Heart right ventricle (tissue), 16 donors: Measurements from ENCODE around the gene ZNF547. TPM values are rescaled to one million over a fixed set of nuclear protein-coding genes. Genes with fewer than 3 reads are reported as not detected.

Experiments used
- ATAC-seq, 8 donors: fragments of 200-7000 bp; cut with Tn5 transposase; one replicate each; pipeline ENCODE4 v1.9.1; 2020; ENCODE audit warnings: mild to moderate bottlenecking in 8 of 8, moderate library complexity in 8 of 8, moderate number of reproducible peaks in 1 of 8
- DNase-seq, 2 donors: peaks; one replicate each; pipeline ENCODE4 v3.0.0-alpha.2; 2020
- H3K27ac ChIP-seq, 10 donors: fragments of 200-600 bp; sonication (generic) in 2 of 10; one replicate each; pipeline versions ENCODE4 v1.5.0 to v1.8.0; 2020 to 2022; ENCODE audit warnings: mild to moderate bottlenecking in 3 of 10
- H3K27me3 ChIP-seq, 7 donors: fragments of 200-600 bp; one replicate each; pipeline ENCODE4 v1.8.0; 2021 to 2022; ENCODE audit warnings: mild to moderate bottlenecking in 2 of 7
- H3K36me3 ChIP-seq, 9 donors: fragments of 200-600 bp; sonication (generic) in 1 of 9; one replicate each; pipeline versions ENCODE4 v1.5.0 to v1.8.0; 2020 to 2022; ENCODE audit warnings: mild to moderate bottlenecking in 2 of 9
- H3K4me1 ChIP-seq, 9 donors: fragments of 200-600 bp; sonication (generic) in 1 of 9; one replicate each; pipeline versions ENCODE4 v1.5.0 to v1.8.0; 2020 to 2022; ENCODE audit warnings: mild to moderate bottlenecking in 4 of 9
- H3K4me3 ChIP-seq, 10 donors: fragments of 200-600 bp; sonication (generic) in 2 of 10; one replicate each; pipeline versions ENCODE4 v1.5.0 to v1.8.0; 2020 to 2022; ENCODE audit warnings: mild to moderate bottlenecking in 7 of 10, moderate library complexity in 2 of 10
- H3K9me3 ChIP-seq, 11 donors: fragments of 200-600 bp in 10 of 11; sonication (generic) in 2 of 11; one replicate each; pipeline versions ENCODE4 v1.5.0 to v1.8.0; 2013 to 2022; ENCODE audit warnings: mild to moderate bottlenecking in 2 of 11, control low read depth in 1 of 11, moderate library complexity in 1 of 11
- CTCF ChIP-seq, 9 donors: fragments of 200-600 bp; sonication (generic) in 2 of 9; IDR thresholded peaks; one replicate each; pipeline versions ENCODE4 v1.5.0 to v1.8.0; 2021 to 2022; ENCODE audit warnings: antibody characterized with exemption in 9 of 9, mild to moderate bottlenecking in 5 of 9, moderate library complexity in 1 of 9
- WGBS, 2 donors: extraction: QIAGEN DNeasy Blood & Tissue Kit; methylation state at CpG; one replicate each; pipeline ENCODE4 v1.1.7; 2013; ENCODE audit warnings: inconsistent platforms in 1 of 2; 5-methylcytosine and 5-hydroxymethylcytosine counted together
- intact Hi-C, 10 donors: fragments of 100-400 bp; cut with DNase I; formaldehyde crosslinking; loops; one replicate each; pipeline versions ENCODE4 v1.11.1 to v1.14.2; 2022
- long read RNA-seq, 3 donors: library from polyadenylated mRNA; unstranded; transcript quantifications; one replicate each; pipeline ENCODE4 v2.0.0, GENCODE V29; 2020 to 2021
- polyA plus RNA-seq, 2 donors: library from polyadenylated mRNA; stranded (reverse); fragments of 200-250 nt; gene quantifications; one replicate each; pipeline ENCODE4 v1.2.3, GENCODE V29; 2013
- total RNA-seq, 10 donors: library from RNA; stranded (reverse); fragmentation: NEBNext Ultra II Directional in 3 of 10; extraction: Animal tissue kit (Norgen Biotek cat#: 25700) in 3 of 10; gene quantifications; one replicate each; pipeline versions ENCODE4 v1.2.1 to v1.2.4, GENCODE V29; 2021 to 2023
- donor health status: Arrhythmogenic right ventricular cardiomyopathy.
- donor health status: ischemic (EF 13 %, LVEDD 7.1; RV severe dilation, severe dysfunction).
- donor health status: healthy with polysubstance abuse.
- donor health status: DM: no; HTN: yes; CAD: no.
- donor health status: DM: no; HTN: no; CAD: no.
- donor health status: ischemic (EF 25% LVEDD 6.9; RV normal size, moderate dysfunction).
- donor health status: ischemic (EF 25% LVEDD 5.7; RV mildly dilated, moderate dysfunction).
- donor health status: healthy.
- donor health status: DM: yes; HTN: yes; CAD: no.
- donor health status: Ischemic cardiomyopathy.
- donor health status: ischemic (EF 35%, LVEDD 5.7; RV mildly dilated, moderate dysfunction).
- donor health status: nonischemic (EF 11% LVEDD 7.7; RV severe dilation, severe dysfunction).
- donor health status: DM: yes; HTN: yes; CAD: no.
- donor health status: PGD.
- donor health status: ischemic (EF 29% LVEDD 5.4; RV normal size, mild dysfunction).
- donor health status: nonischemic (EF 23%, LVEDD 6.1; RV moderate dilation, normal function).

ZNF547 gene
- total RNA-seq (1 to 10 TPM; 2.0 to 4.2 (median 2.8) TPM), polyA plus RNA-seq (1 to 10 TPM; 1.4 to 4.2 TPM)
- long read RNA-seq, donor 1, partial matches to known transcripts, result 0 of 1 reads
- long read RNA-seq, donor 1, other reads (novel, unspliced or antisense), result 0 of 1 reads
- long read RNA-seq, donor 2, partial matches to known transcripts, result 0 of 1 reads
- long read RNA-seq, donor 2, other reads (novel, unspliced or antisense), result 0 of 1 reads
- long read RNA-seq, donor 3, transcript ZNF547-201 (4 exons, 2,739 nt), result major isoform, 7 of 8 reads
- long read RNA-seq, donor 3, partial matches to known transcripts, result 0 of 8 reads
- long read RNA-seq, donor 3, other reads (novel, unspliced or antisense), result 0 of 8 reads

DNA sequence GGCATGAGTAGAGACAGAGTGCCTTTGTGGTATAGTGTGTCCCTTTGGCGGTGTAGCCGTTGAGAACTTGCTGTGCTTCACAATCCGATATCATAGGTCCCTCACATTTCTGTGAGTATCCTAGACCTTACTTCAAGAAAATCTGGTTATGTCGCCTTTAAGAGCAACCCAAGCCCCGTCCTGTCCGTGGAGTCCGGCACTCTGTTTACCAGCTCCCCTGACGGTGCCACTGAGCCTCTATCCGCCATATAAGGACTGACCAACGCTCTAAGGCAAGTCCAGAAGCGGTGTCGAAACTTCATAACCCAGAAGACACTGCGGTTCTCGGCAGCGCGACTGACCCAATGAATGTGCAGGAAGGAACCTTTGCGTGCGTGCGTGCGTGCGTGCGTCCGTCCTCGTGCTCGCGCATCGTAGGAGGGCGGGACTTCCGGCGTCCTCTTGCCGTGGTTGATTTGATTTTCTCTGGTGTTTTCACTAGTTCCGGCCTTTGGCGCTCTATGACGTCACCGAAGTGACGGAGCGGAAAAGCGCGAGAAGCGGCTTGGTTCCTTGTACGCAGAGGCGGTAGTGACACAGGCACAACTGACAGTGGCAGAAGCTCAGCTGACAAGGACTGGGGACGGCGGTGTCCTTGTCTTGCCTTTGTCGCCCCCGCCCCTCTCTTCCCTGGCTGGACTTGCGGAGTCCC, at the start of gene ZNF547, which contains the start of gene TRAPPC2B:
Gene ZNF547, plus strand, starts transcription at position 555 of the 691 bp plus-strand sequence. CDS start 5,005 bp downstream, outside the sequence.
Gene TRAPPC2B, plus strand, starts transcription at position 555 of the 691 bp plus-strand sequence. CDS start 1,283 bp downstream, outside the sequence.
- H3K27ac ChIP-seq, result peak within 1 kb of the TSS; percentile 72 to 99 (median 96)
- TF ChIP-seq CTCF (IDR thresholded peaks at IDR 0.05), result no peak
- H3K9me3 ChIP-seq, result peaks cover 0 to 76% (median 0%) of the 10 kb centered on the region in 11 donors
- ATAC-seq (peak; percentile 95 to 98 (median 97)), DNase-seq (peak; percentile 99 to 100)
- peak within 1 kb of the TSS; percentile 67 to 94 (median 82) for H3K4me3 ChIP-seq
- intact Hi-C loops, result loop anchor here in 5 of 10 donors (1.0 to 10.0 kb wide), 6 partner anchors 12 to 688 kb away; partner anchors contain the start of genes ZNF548 (in 4 of the 5), ZNF543 (in 2 of the 5), ZNF304 (in 1 of the 5) and ZNF460 (in 1 of the 5)
- 1 to 2% methylated on average over 46 to 47 of the region's 47 CpGs for WGBS, 2 donors
- H3K4me1 ChIP-seq, result peaks cover 4 to 57% (median 28%) of the 10 kb centered on the region in 9 donors
- peaks cover 0 to 35% (median 9%) of the 10 kb centered on the region in 9 donors for H3K36me3 ChIP-seq
- H3K27me3 ChIP-seq, result no peaks in the 10 kb centered on the region

DNA sequence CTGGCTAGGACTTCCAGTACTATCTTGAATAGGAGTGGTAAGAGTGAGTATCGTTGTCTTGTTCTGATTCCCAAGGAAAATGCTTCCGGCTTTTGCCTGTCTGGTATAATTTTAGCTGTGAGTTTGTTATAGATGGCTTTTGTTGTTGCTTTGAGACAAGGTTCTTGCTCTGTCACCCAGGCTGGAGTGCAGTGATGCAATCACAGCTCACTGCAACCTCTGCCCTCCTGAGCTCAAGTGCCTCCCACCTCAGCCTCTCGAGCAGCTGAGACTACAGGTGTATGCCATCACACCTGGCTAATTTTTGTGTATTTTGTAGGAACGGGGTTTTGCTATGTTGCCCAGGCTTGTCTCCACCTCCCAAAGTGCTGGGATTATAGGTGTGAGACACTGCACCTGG, 49.2 kb upstream of the ZNF547 start:
- 61 to 62% methylated on average over 4 of the region's 4 CpGs for WGBS, 2 donors
- no peak overlapping the region for H3K4me3 ChIP-seq
- no peak for TF ChIP-seq CTCF (IDR thresholded peaks at IDR 0.05)
- ATAC-seq (no peak), DNase-seq (no peak)
- H3K27ac ChIP-seq, result no peak overlapping the region
- H3K9me3 ChIP-seq, result peaks cover 0 to 3% (median 0%) of the 10 kb centered on the region in 11 donors
- H3K36me3 ChIP-seq, result no peaks in the 10 kb centered on the region
- H3K27me3 ChIP-seq, result peaks cover 0 to 27% (median 0%) of the 10 kb centered on the region in 7 donors
- intact Hi-C loops, result no loop called here
- peaks cover 0 to under 1% (median 0%) of the 10 kb centered on the region in 9 donors for H3K4me1 ChIP-seq

- intact Hi-C loops, result loop anchor here in 1 of 10 donors (5.0 kb wide), 1 partner anchor 35 kb away; the partner anchor contains the start of gene ZNF460
- Histone ChIP-seq H3K9me3 (no peaks in the 10 kb centered on the region), H3K27ac (peak overlapping the region in 3 of 10 donors; percentile 9 to 30 (median 21)), H3K27me3 (peaks cover 0 to 27% (median 0%) of the 10 kb centered on the region in 7 donors), H3K4me1 (peaks cover 5 to 28% (median 19%) of the 10 kb centered on the region in 9 donors), H3K36me3 (no peaks in the 10 kb centered on the region), H3K4me3 (peak overlapping the region in 9 of 10 donors; percentile 20 to 47 (median 38))
- no peak for TF ChIP-seq CTCF (IDR thresholded peaks at IDR 0.05)
- DNase-seq, result peak in 1 of 2 donors; percentile 31
- 8 to 21% methylated on average over 29 of the region's 29 CpGs for whole genome bisulfite sequencing, 2 donors
- ATAC-seq, result peak in 2 of 8 donors; percentile 2 to 46
Measured at GRCh38 chr19:57317503-57317902, 45.8 kb upstream of the ZNF547 start.

GRCh38 chr19:57319869-57320179, 43.5 kb upstream of the ZNF547 start:
- WGBS, 2 donors, result 0% methylated on average over 1 of the region's 1 CpG
- Histone ChIP-seq H3K27ac (peak overlapping the region in 9 of 10 donors; percentile 84 to 96 (median 92)), H3K4me3 (peak overlapping the region; percentile 76 to 98 (median 86)), H3K27me3 (peaks cover 0 to 27% (median 0%) of the 10 kb centered on the region in 7 donors), H3K4me1 (peaks cover 5 to 34% (median 23%) of the 10 kb centered on the region in 9 donors), H3K36me3 (peaks cover 0 to 21% (median 15%) of the 10 kb centered on the region in 9 donors), H3K9me3 (peaks cover 0 to 6% (median 0%) of the 10 kb centered on the region in 11 donors)
- DNase-seq (no peak), ATAC-seq (peak; percentile 3 to 40 (median 27))
- intact Hi-C loops, result loop anchor here in 4 of 10 donors (1.0 to 5.0 kb wide), 3 partner anchors 38 to 43 kb away; partner anchors contain the start of genes TRAPPC2B (in 2 of the 4), ZNF460 (in 2 of the 4) and ZNF547 (in 2 of the 4)
- TF ChIP-seq CTCF (IDR thresholded peaks at IDR 0.05), result no peak
